ENCODE results near the gene ATXN7.

ATXN7 gene

DNA sequence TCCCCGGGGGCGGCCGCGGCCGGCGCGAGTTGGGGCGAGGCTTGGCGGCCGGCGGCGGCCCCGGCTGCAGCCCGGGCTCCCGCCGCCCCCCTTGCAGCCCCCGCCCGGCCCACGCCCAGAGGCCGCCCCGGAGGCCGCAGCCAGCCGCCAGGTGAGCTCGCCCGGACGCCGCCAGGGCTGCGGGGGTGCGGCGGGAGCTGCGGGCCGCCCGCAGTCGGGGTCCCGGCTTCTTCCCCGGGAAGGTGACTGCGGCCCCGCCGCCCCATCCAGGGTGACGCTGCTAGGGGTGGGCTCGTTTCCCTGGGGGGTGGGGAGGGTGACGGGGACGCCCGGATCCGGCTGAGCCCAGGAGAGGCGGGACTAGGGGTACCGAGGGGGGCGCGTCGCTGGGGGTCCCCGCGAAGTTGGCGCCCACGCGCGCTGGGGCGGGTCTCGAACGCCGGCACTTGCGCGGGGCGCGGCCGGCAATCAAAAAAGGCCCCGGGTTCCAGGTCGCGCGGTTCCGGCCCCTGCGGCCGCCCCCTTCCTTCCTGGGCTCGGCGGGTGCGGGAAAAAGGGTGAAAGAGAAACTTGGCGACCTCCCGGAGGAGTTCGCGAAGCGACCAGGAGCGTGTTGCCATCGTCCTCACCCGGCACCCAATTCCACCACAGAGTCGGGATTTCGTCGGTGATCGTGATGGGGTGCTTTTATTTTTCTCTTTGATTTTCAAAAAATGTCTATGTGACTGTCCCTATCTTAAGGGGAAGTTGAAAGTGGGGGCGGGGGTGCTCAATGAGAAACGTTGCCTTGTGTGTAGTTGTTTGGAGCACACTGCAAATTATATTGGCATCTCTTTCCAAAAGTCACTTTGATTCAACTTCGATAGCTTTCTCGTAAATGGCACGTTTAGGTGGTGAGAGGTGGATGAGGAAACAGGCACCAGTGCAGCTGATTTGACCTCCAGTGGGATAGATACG, 619 bp downstream of the ATXN7 start:
- no peak for DNase-seq (ENCODE audit: low read depth, low spot score)

DNA sequence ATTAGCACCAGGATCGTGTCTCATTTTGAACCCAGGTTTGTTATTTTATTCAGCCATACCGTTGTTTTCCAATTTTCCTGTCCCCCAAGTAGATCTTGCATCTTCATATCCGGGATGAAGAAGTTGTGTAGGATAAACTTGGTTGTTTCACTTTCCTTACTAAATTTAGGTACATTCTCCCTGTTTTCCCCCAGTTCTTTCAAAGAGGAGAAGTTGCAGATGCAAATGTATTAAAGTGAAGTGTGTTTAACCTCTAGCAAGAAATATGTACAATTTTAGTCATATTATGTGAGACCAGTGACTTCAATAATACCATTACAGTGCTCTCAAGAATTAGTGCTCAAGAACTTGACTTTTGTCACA, 1.3 kb downstream of the ATXN7 start:
- no peak for DNase-seq (ENCODE audit: low read depth, low spot score)

DNA sequence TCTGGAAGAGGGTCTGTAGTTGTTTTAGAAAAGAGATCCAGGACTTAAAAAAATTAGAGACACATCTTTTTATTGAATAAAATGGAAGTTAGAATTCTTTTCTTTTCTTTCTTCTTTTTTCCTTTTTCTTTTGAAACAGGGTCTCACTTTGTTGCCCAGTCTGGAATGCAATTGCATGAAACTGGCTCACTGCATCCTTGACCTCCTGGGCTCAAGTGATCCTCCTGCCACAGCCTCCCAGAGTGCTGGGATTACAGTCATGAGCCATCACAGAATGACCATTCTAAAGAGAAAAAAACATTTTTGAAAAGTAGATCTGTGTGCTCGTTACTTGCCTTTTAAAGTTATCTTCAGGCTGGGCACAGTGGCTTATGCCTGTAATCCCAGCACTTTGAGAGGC, 3.6 kb downstream of the ATXN7 start:
- no peak for DNase-seq (ENCODE audit: low read depth, low spot score)

GRCh38 chr3:63869940-63870614, 6.4 kb downstream of the ATXN7 start:
- no peak for DNase-seq (ENCODE audit: low read depth, low spot score)

DNA sequence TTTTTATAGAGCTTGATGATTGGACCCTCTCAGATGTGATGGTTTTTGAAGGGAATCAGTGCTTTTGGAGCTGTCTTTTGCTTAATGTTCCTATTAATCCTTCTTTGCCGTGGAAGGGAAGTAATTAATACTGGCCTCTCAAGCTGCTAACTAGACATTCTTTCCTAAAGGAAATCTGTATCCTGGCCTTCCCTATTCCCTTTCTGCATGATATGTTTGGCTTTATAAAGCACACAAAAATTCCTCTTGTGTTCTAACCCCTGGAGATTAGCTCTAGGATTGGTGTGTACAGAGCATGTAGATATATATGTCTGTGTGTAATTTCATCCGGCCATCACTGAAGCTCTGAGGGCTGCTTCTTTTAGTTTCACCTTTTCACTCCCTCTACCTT, 6.9 kb downstream of the ATXN7 start:
- DNase-seq (ENCODE audit: low read depth, low spot score) = no peak

DNA sequence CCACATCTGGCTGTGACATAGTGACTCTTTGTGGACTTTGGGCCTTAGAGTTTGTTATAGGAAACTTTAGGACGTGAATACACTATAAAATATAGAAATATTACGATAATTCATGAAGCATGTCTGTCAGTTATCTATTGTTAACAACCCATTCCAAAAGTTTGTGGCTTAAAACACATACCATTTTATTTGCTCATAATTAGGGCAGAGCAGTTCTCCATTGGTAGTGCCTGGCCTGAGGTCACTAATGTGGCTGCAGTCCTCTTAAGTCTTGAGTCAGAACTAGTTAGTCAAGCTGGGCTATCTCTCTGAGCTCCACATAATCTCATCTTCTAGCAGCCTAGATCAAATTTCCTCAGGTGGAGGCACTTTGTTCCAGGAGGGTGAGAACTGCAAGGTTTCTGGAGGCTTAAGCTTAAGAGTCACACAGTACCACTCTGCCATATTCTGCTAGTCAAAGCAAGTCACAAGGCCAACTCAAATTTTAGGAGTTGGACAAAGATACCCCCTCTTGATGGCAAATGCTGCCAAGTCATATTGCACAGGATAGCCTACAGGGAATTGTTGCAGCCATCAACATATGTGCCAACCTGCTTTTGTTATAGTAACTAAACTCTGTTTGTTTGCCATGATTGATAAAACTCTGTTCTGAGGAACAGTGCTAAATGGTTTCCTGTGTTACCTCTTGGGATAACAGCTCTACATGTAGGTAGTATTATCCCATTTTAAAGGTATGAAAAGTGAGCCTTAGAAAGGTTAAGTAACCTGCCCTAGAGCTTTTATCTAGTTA, 8.7 kb downstream of the ATXN7 start:
- no peak for DNase-seq (ENCODE audit: low read depth, low spot score)

GRCh38 chr3:63874769-63875168, 11.1 kb downstream of the ATXN7 start:
- DNase-seq (ENCODE audit: low read depth, low spot score) = no peak

- DNase-seq (ENCODE audit: low read depth, low spot score) = no peak
Measured at GRCh38 chr3:63875510-63875909, 11.8 kb downstream of the ATXN7 start.

DNA sequence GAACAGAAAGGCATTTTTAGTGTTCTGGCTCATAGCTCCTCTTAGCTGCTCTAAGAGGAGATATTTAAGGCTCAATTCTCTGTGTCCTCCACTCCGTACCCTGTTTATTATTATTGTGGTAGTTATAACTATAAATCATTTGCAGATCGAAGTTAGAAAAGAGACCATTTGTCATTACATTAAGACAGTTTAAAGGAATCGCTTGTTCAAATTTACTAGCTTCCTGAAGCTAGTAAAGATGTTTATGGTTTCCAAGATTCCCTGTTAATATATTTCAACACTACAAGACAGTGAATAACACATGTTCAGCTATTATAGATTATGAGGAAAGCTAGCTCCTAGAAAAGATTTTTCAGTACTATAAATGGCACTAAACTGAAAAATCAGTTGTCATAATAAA, 12.6 kb downstream of the ATXN7 start:
- DNase-seq (ENCODE audit: low read depth, low spot score) = no peak

DNA sequence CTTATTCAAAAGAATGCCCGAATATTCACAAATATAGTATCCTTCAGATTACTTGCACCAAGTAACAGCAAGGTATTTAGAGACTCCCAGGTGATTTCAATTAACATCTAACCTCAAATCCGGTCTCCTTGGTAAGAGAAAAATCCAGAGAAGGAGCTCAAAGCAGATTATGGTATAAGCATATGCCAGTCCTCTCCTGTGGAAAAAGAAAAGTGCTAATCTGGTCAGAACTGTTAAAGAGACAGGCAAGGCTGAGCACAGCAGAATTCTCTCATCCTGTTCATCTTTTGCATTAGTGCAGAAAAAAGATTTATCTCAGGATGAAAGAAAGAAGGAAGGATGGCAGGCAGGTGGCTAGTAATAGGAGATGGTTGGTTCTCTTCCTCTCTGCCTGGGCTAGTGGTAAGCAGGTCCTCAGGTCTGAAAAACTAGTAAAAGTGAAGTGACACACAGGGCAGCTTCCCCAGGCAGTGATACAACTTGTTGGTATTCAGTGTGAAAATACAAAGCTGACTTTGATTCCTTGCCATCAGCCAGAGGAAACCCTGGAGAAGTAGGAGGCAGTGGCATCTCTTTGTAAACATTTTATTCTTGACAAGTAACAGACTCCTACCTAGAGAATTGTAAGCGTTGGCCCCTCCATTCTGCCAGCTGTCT, 14.2 kb downstream of the ATXN7 start:
- DNase-seq (ENCODE audit: low read depth, low spot score) = no peak

- no peak for DNase-seq (ENCODE audit: low read depth, low spot score)
Measured at GRCh38 chr3:63878394-63879060, 14.9 kb downstream of the ATXN7 start.

DNA sequence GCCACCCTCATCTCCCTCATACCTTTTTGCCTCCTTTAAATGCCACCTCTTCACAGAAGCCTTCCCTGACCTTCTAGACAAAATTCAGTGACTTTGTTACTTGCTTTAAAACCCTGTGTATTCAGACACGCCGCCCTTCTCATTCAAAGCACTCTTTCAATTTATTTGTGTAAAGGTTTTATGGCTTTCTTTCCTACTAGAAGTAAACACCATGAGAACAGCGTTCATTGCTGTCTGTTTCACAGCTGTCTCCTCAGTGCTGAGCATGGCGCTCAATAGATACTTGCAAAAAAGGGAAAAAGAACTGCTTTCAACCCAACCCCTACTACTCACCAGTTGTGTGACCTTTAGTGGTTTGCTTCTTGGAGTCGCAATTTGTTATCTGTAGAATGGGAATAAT, 17.0 kb downstream of the ATXN7 start:
- DNase-seq (ENCODE audit: low read depth, low spot score) = no peak

GRCh38 chr3:63886858-63887257, 23.2 kb downstream of the ATXN7 start:
- DNase-seq (ENCODE audit: low read depth, low spot score) = no peak

DNA sequence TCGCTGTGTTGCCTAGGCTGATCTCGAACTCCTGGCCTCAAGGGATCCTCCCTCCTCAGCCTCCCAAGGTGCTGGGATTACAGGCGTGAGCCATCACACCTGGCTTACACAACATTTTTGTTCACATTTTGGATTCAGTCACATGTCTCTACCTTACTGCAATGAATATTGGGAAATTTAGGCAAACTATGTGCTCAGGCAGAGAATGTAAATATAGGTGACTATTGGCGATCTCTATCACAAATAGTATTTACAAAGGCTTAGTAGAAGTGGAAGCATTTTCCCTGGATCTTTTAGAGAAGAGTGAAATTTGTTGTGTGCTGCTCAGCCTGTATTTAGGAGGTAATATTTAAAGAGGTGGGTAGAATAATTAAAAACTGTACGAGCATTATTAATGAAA, 27.9 kb downstream of the ATXN7 start:
- no peak for DNase-seq (ENCODE audit: low read depth, low spot score)

DNA sequence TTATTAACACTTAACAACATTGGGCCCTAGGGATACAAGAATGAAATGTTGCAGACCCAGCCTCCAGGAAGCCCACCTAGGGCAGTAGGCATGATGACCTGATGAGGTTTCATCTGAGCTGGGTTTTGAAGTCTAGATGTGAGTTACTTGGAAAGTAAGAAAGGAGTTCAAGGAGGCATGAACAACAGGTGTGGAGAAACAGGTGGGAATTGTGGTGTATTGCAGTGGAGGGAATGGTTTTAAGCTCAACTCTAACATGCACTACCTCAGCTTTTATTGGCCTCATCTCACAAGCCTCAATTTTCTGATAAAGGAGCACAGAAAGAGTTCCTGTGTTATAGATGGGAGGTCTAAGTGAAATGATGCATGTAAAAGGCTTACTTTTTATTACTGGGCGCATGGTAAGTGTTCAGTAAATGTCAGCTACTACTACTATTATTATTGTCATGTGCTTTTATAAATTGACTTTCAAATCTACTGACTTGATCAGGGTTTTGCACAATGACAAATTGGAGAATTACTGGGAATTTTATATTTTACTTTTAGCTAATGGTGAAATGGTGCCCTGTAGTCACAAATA, 29.2 kb downstream of the ATXN7 start:
- no peak for DNase-seq (ENCODE audit: low read depth, low spot score)

DNA sequence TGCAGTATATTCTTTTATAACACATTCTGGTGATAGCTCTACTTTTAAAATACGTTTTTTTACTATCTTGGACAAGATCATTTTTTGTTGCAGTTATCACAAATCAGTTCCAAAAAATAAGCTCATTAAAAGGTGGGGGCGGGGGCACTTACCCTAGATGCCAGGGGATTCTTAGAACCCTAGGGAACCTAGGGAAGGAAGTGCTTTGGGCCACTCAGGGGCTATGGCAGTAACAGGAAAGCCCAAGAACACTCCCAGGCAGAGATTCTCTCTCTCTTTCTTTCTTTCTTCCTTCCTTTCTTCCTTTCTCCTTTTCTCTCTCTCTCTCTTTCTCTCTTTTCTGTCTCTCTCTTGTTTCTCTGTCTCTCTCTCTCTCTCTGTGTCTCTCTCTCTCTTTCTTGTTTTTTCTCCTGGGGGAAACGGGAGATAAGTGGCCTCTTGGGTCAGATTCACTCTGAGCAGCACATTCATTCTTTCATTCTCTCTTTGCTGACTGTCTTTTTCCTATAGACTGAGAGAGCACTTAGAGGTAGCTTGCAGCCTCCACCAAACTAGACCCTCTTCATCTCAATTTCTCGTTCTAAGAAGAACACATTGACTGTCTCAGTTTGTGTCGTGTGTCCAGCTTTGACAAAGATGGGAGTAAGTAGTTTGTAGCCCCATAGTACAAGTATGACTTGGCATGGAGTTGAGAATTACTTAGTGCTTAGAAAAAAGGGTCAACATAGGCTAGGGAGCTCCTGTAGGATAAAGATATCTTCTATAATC, 31.9 kb downstream of the ATXN7 start:
- DNase-seq (ENCODE audit: low read depth, low spot score) = no peak

GRCh38 chr3:63896332-63897030, 32.8 kb downstream of the ATXN7 start:
- no peak for DNase-seq (ENCODE audit: low read depth, low spot score)

GRCh38 chr3:63900010-63900409, 36.3 kb downstream of the ATXN7 start:
- no peak for DNase-seq (ENCODE audit: low read depth, low spot score)

GRCh38 chr3:63900459-63900858, 36.8 kb downstream of the ATXN7 start:
- DNase-seq (ENCODE audit: low read depth, low spot score) = no peak
